Thoracic aorta (tissue), 2 donors: Measurements from ENCODE around the gene IPCEF1. TPM values are rescaled to one million over a fixed set of nuclear protein-coding genes. Genes with fewer than 3 reads are reported as not detected.

ENCODE experiments used
- ATAC-seq: fragments of 150-250 bp; one replicate; pipeline ENCODE4 v1.8.0; 2017; ENCODE audit warnings: low read depth; ENCODE audit not compliant: insufficient number of reproducible peaks, low FRiP score
- DNase-seq: peaks from one replicate; pipeline ENCODE4 v3.0.0-alpha.2; 2020; ENCODE audit warnings: low spot score
- H3K27ac ChIP-seq, 2 donors: fragments of 200-600 bp; sonication (generic); 1 replicate in 1 of 2; 2 replicates in 1 of 2; pipeline ENCODE4 v1.5.1; 2016; ENCODE audit warnings: mild to moderate bottlenecking in 2 of 2, moderate library complexity in 2 of 2
- H3K27me3 ChIP-seq: fragments of 200-600 bp; sonication (generic); replicated peaks from 2 replicates; pipeline ENCODE4 v1.6.0; 2016; ENCODE audit warnings: mild to moderate bottlenecking; ENCODE audit not compliant: insufficient read depth
- H3K36me3 ChIP-seq: fragments of 200-600 bp; sonication (generic); one replicate; pipeline ENCODE4 v1.5.1; 2016
- H3K4me1 ChIP-seq, 2 donors: fragments of 200-600 bp; sonication (generic); 1 replicate in 1 of 2; 2 replicates in 1 of 2; pipeline versions ENCODE4 v1.5.1 to v1.6.0; 2016; ENCODE audit warnings: low read depth in 2 of 2, mild to moderate bottlenecking in 1 of 2; ENCODE audit not compliant: control insufficient read depth in 1 of 2
- H3K4me3 ChIP-seq: fragments of 200-600 bp; sonication (generic); 2 replicates; pipeline ENCODE4 v1.5.1; 2016; ENCODE audit warnings: mild to moderate bottlenecking
- H3K9me3 ChIP-seq: fragments of 200-600 bp; sonication (generic); 2 replicates; pipeline ENCODE4 v1.5.1; 2016
- CTCF ChIP-seq: fragments of 200-600 bp; sonication (generic); IDR thresholded peaks from one replicate; pipeline ENCODE4 v1.5.1; 2019; ENCODE audit warnings: antibody characterized with exemption
- total RNA-seq, 2 donors: library from RNA; depleted of rRNA; stranded (reverse); fragments of >200 nt; gene quantifications; one replicate each; pipeline versions ENCODE4 v1.1.0 to v1.2.3, GENCODE V29; 2016

Gene IPCEF1
- total RNA-seq, 2 donors from 2014 or later = 2.8 to 3.8 TPM

DNA sequence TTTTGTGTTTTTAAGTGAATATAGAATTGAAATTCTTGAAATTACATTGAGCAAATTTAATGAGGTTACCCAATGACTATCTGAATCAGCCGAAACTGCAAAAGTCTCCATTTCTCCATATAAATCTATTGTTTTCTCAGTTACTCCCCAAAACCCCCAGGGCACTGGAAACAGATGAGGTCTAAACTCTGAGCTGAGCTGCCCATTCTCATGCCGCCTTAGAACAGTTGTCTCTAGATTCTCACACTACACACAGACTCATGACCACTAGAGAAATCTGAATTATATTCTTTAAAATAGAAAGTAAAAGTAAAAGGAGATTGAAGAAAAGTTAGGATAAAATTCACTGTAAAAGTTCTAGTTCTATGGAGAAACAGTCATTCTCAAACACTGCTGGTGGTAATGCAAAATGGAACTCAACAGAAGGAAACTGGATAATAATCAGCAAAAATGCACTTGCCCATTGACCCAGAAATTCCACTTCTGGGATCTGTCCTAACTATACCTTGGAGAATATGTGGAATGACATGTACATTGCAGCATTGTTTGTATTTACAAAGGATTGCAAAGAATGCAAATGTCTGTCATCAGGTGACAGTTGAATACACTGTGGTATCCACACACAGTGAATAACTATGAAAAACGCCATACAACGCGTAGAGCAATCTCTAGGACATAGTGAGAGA is 125.5 kb downstream of the IPCEF1 start:
- no peak for TF ChIP-seq CTCF
- H3K9me3 ChIP-seq = no peaks in the 10 kb centered on the region

DNA sequence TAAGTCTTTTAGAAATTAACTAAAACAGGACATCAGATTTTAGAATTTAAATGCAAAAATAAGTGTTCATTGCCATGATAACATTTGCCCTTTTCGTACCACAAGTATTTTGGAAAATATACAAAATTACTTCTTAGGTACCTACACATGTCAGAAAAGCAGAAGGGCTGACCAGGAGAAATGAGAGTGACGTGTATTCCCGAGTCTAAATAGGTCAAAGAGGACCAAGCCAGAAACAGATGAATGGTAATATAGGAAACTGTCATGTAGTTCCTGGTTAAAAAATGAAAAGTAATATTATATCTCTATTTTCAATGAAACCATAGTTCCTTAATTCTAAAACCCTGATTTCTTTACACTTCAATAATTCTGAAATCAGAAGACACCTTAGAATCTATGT is 126.2 kb downstream of the IPCEF1 start:
- ATAC-seq (no peak), DNase-seq (no peak)
- H3K27ac ChIP-seq = no peak overlapping the region
- TF ChIP-seq CTCF = no peak
- H3K4me1 ChIP-seq = peaks cover 0 to 5% of the 10 kb centered on the region in 2 donors
- no peaks in the 10 kb centered on the region for H3K9me3 ChIP-seq
- no peaks in the 10 kb centered on the region for H3K36me3 ChIP-seq
- no peak overlapping the region for H3K4me3 ChIP-seq
- no peaks in the 10 kb centered on the region for H3K27me3 ChIP-seq

More for the DNA sequence above, 125.5 kb downstream of the IPCEF1 start:
- Histone ChIP-seq H3K27me3 (no peaks in the 10 kb centered on the region), H3K27ac (no peak overlapping the region), H3K36me3 (no peaks in the 10 kb centered on the region), H3K4me1 (peaks cover 0 to 5% of the 10 kb centered on the region in 2 donors), H3K4me3 (no peak overlapping the region)
- no peak for ATAC-seq
- DNase-seq = no peak

DNA sequence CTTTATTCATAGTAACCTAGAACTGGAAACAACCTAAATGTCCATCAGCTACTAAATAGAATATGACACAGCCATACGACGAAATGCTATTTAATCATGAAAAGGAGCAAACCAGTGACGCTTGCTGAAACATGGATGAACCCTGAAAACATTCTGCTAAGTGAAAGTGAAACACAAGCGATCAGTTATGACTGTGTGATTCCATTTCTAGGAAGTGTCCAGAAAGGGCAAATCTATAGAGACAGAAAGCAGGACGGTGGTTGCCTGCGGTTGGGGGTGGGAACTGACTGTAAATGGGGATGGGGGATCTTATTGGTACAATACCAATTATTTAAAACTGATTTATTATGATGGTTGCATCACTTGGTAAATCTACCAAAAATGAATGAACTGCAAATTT is 126.8 kb downstream of the IPCEF1 start:
- no peak for ATAC-seq
- Histone ChIP-seq H3K4me1 (peaks cover 0 to 5% of the 10 kb centered on the region in 2 donors), H3K36me3 (no peaks in the 10 kb centered on the region), H3K27me3 (no peaks in the 10 kb centered on the region), H3K4me3 (no peak overlapping the region), H3K9me3 (no peaks in the 10 kb centered on the region), H3K27ac (no peak overlapping the region)
- DNase-seq = no peak
- TF ChIP-seq CTCF = no peak

DNA sequence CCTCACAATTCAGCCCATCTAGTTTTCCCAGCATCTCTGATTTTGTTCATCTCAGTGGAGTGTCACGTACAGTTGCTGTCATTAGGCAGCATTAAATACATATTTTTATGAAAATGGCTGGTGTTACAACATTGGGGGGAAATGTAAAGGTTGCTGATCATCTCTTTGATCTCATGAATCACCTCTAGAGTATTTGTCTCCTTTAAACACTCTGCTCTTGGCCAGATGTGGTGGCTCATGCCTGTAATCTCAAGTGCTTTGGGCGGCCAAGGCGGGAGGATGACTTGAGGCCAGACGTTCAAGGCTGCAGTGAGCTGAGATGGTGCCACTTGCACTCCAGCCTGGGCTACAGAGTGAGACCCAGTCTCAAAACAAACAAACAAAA is 128.1 kb downstream of the IPCEF1 start:
- Histone ChIP-seq H3K4me3 (no peak overlapping the region), H3K27me3 (no peaks in the 10 kb centered on the region), H3K36me3 (no peaks in the 10 kb centered on the region), H3K4me1 (peaks cover 0 to 5% of the 10 kb centered on the region in 2 donors), H3K27ac (no peak overlapping the region), H3K9me3 (no peaks in the 10 kb centered on the region)
- no peak for TF ChIP-seq CTCF
- no peak for ATAC-seq
- DNase-seq = no peak

DNA sequence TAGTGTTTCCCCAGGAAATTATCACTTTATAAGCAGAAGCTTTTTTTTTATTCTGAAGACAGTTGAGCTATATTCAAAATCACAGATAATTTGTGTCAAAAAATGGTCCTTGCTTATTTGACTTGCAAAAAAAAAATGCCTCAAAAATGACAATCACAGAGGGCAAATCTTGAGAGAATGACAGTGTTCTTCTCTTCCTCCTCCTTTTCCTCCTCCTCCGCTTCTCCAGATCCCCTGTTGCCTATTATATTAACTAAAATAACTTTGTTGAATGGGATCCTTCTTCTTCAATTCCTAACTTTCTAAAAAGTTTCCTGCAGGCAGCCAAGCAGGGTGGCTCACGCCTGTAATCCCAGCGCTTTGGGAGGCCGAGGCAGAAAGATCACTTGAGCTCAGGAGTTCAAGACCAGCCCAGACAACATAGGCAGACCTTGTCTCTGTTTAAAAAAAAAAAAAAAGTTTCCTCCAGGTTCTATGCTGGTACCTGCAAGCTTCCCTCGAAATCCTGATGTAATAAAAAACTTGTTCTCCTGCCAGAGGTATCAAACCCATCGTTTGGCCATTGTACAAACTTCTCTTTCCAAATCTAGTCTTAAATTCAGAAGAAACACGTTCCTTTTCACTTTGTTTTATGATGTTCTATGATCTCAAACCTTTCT is 128.6 kb downstream of the IPCEF1 start:
- Histone ChIP-seq H3K27me3 (no peaks in the 10 kb centered on the region), H3K4me1 (peaks cover 0 to 5% of the 10 kb centered on the region in 2 donors), H3K27ac (no peak overlapping the region), H3K9me3 (no peaks in the 10 kb centered on the region), H3K4me3 (no peak overlapping the region), H3K36me3 (no peaks in the 10 kb centered on the region)
- DNase-seq (no peak), ATAC-seq (no peak)
- no peak for TF ChIP-seq CTCF
